Measurements from ENCODE around the gene AP2M1.

The AP2M1 gene

GRCh38 chr3:184180165-184180564 lies 5.5 kb downstream of the AP2M1 start:
- DNase-seq (ENCODE audit: low read depth) = no peak

GRCh38 chr3:184181596-184181995 lies 6.9 kb downstream of the AP2M1 start:
- no peak for DNase-seq (ENCODE audit: low read depth)

- DNase-seq (ENCODE audit: low read depth) = no peak
Measured at GRCh38 chr3:184183679-184184078, 9.0 kb downstream of the AP2M1 start.

- no peak for DNase-seq (ENCODE audit: low read depth)
Measured at GRCh38 chr3:184184546-184185230, 10.0 kb downstream of the AP2M1 start.

GRCh38 chr3:184185461-184186183 lies 11.0 kb downstream of the AP2M1 start:
- peak; percentile 96 for DNase-seq (ENCODE audit: low read depth)

- DNase-seq (ENCODE audit: low read depth) = no peak
Measured at GRCh38 chr3:184186184-184186901, 11.7 kb downstream of the AP2M1 start, which contains the start of gene ABCF3. Gene ABCF3, plus strand, starts transcription at chr3:184186199. Its CDS starts 9 bp downstream, at chr3:184186208.

- DNase-seq (ENCODE audit: low read depth) = no peak
Measured at GRCh38 chr3:184186902-184187207, 12.2 kb downstream of the AP2M1 start.

- no peak for DNase-seq (ENCODE audit: low read depth)
Measured at GRCh38 chr3:184188080-184188479, 13.4 kb downstream of the AP2M1 start.

GRCh38 chr3:184189421-184189820 lies 14.8 kb downstream of the AP2M1 start:
- DNase-seq (ENCODE audit: low read depth) = no peak

- DNase-seq (ENCODE audit: low read depth) = no peak
Measured at GRCh38 chr3:184192889-184193288, 18.2 kb downstream of the AP2M1 start.

GRCh38 chr3:184193991-184194539 lies 19.4 kb downstream of the AP2M1 start:
- no peak for DNase-seq (ENCODE audit: low read depth)

GRCh38 chr3:184196536-184196935 lies 21.9 kb downstream of the AP2M1 start:
- DNase-seq (ENCODE audit: low read depth) = no peak

- no peak for DNase-seq (ENCODE audit: low read depth)
Measured at GRCh38 chr3:184198509-184198908, 23.9 kb downstream of the AP2M1 start.

- DNase-seq (ENCODE audit: low read depth) = no peak
Measured at GRCh38 chr3:184200825-184201224, 26.2 kb downstream of the AP2M1 start.

GRCh38 chr3:184203526-184203925 lies 28.9 kb downstream of the AP2M1 start:
- no peak for DNase-seq (ENCODE audit: low read depth)

- DNase-seq (ENCODE audit: low read depth) = no peak
Measured at GRCh38 chr3:184209146-184209923, 34.7 kb downstream of the AP2M1 start.

GRCh38 chr3:184211297-184211696 lies 36.6 kb downstream of the AP2M1 start:
- no peak for DNase-seq (ENCODE audit: low read depth)

- DNase-seq (ENCODE audit: low read depth) = no peak
Measured at GRCh38 chr3:184211718-184212117, 37.1 kb downstream of the AP2M1 start.

- no peak for DNase-seq (ENCODE audit: low read depth)
Measured at GRCh38 chr3:184218814-184219213, 44.2 kb downstream of the AP2M1 start.

GRCh38 chr3:184222521-184222920 lies 47.9 kb downstream of the AP2M1 start:
- no peak for DNase-seq (ENCODE audit: low read depth)

GRCh38 chr3:184223946-184224345 lies 49.3 kb downstream of the AP2M1 start:
- no peak for DNase-seq (ENCODE audit: low read depth)

GRCh38 chr3:184227481-184227935 lies 52.9 kb downstream of the AP2M1 start:
- no peak for DNase-seq (ENCODE audit: low read depth)
